GM23338 (cell line): ENCODE data around the gene AIF1L. TPM values are rescaled to one million over a fixed set of nuclear protein-coding genes. Genes with fewer than 3 reads are reported as not detected.

ENCODE experiments used
- ATAC-seq: fragments of 200-7000 bp; cut with Tn5 transposase; 3 replicates; pipeline ENCODE4 v1.9.1; 2020
- DNase-seq: peaks from one replicate; pipeline ENCODE4 v3.0.0-alpha.2; 2015; ENCODE audit warnings: low spot score
- H2AFZ ChIP-seq: fragments of 200-600 bp; sonication (generic); 2 replicates; pipeline ENCODE4 v1.8.0; 2016; ENCODE audit warnings: antibody characterized with exemption, mild to moderate bottlenecking, moderate library complexity
- H3F3A ChIP-seq: fragments of 200-600 bp; sonication (generic); replicated peaks from 2 replicates; pipeline ENCODE4 v1.8.0; 2017; ENCODE audit warnings: antibody characterized with exemption, mixed run types, low read depth
- H3K27ac ChIP-seq: fragments of 200-600 bp; sonication (generic); 2 replicates; pipeline ENCODE4 v1.6.1; 2016; ENCODE audit warnings: low read depth
- H3K27me3 ChIP-seq: fragments of 200-600 bp; sonication (generic); 2 replicates; pipeline ENCODE4 v1.8.0; 2016; ENCODE audit warnings: mild to moderate bottlenecking, mixed run types, moderate library complexity; ENCODE audit not compliant: insufficient read depth
- H3K36me3 ChIP-seq: fragments of 200-600 bp; sonication (generic); 2 replicates; pipeline ENCODE4 v1.8.0; 2016; ENCODE audit warnings: mild to moderate bottlenecking; ENCODE audit not compliant: insufficient read depth
- H3K4me1 ChIP-seq: fragments of 200-600 bp; sonication (generic); 2 replicates; pipeline ENCODE4 v1.8.0; 2016; ENCODE audit warnings: mild to moderate bottlenecking, moderate library complexity; ENCODE audit not compliant: insufficient read depth
- H3K4me2 ChIP-seq: fragments of 200-600 bp; sonication (generic); 2 replicates; pipeline ENCODE4 v1.7.1; 2017; ENCODE audit warnings: mixed run types
- H3K4me3 ChIP-seq: fragments of 200-600 bp; sonication (generic); 2 replicates; pipeline ENCODE4 v1.6.1; 2016; ENCODE audit warnings: mixed run types
- H3K79me2 ChIP-seq: fragments of 200-600 bp; sonication (generic); replicated peaks from 2 replicates; pipeline ENCODE4 v1.8.0; 2017; ENCODE audit warnings: mild to moderate bottlenecking; ENCODE audit not compliant: insufficient read depth
- H3K9me2 ChIP-seq: fragments of 200-600 bp; sonication (generic); 2 replicates; pipeline ENCODE4 v1.8.0; 2017; ENCODE audit not compliant: insufficient read depth
- H4K20me1 ChIP-seq: fragments of 200-600 bp; sonication (generic); replicated peaks from 2 replicates; pipeline ENCODE4 v1.8.0; 2017; ENCODE audit warnings: mild to moderate bottlenecking; ENCODE audit not compliant: insufficient read depth
- H3K27ac Mint-ChIP-seq: 2 replicates; pipeline ENCODE4 v1.8.0; 2020; ENCODE audit warnings: inconsistent platforms, mild to moderate bottlenecking, moderate library complexity, mixed read lengths
- H3K27me3 Mint-ChIP-seq: 3 replicates; pipeline ENCODE4 v1.8.0; 2022; ENCODE audit warnings: low read depth, mild to moderate bottlenecking, moderate library complexity, mixed read lengths, inconsistent platforms; ENCODE audit not compliant: insufficient read depth, poor library complexity
- H3K36me3 Mint-ChIP-seq: 3 replicates; pipeline ENCODE4 v1.8.0; 2021; ENCODE audit warnings: low read depth, mild to moderate bottlenecking, inconsistent platforms, moderate library complexity, mixed read lengths
- H3K4me1 Mint-ChIP-seq: 3 replicates; pipeline ENCODE4 v1.8.0; 2020; ENCODE audit warnings: mild to moderate bottlenecking, inconsistent platforms, mixed read lengths
- H3K4me3 Mint-ChIP-seq: 3 replicates; pipeline ENCODE4 v1.8.0; 2021; ENCODE audit warnings: moderate library complexity, mild to moderate bottlenecking, inconsistent platforms, mixed read lengths
- H3K9me3 Mint-ChIP-seq: 3 replicates; pipeline ENCODE4 v1.8.0; 2020; ENCODE audit warnings: moderate library complexity, mild to moderate bottlenecking, inconsistent platforms, mixed read lengths
- EZH2 ChIP-seq: fragments of 200-600 bp; sonication (generic); IDR thresholded peaks from one replicate; pipeline ENCODE4 v1.8.0; 2017; ENCODE audit warnings: antibody characterized with exemption, mild to moderate bottlenecking, low read depth; ENCODE audit not compliant: unreplicated experiment
- JUNB ChIP-seq: IDR thresholded peaks from one replicate; pipeline ENCODE4 v1.6.1; 2016; ENCODE audit warnings: antibody characterized with exemption; ENCODE audit not compliant: unreplicated experiment
- NANOG ChIP-seq: IDR thresholded peaks from 2 replicates; pipeline ENCODE4 v1.6.1; 2016; ENCODE audit warnings: antibody characterized with exemption, borderline replicate concordance
- ZNF331 ChIP-seq: fragments of 250-450 bp; sonication (Bioruptor Pico); IDR thresholded peaks from 2 replicates; pipeline ENCODE4 v1.5.0; 2020; ENCODE audit warnings: low read depth, mild to moderate bottlenecking, moderate library complexity
- polyA plus RNA-seq: library from polyadenylated mRNA; unstranded; fragments of >200 nt; fragmentation: Nextera tagmentation; extraction: Ambion mirVana; gene quantifications from 2 replicates; pipeline ENCODE4 v1.2.1, GENCODE V29; 2016
- total RNA-seq: library from RNA; depleted of rRNA; stranded (reverse); fragments of >200 nt; shearing (Covaris generic); gene quantifications from 2 replicates; pipeline ENCODE4 v1.2.3, GENCODE V29; 2014
- TF ChIP-seq, protein P1 (sequence below): IDR thresholded peaks from 2 replicates; pipeline ENCODE4 v1.6.1; 2016; ENCODE audit warnings: antibody characterized with exemption
- TF ChIP-seq, protein P2 (sequence below): fragments of 250-450 bp; sonication (Bioruptor Pico); IDR thresholded peaks from 2 replicates; pipeline ENCODE4 v1.5.0; 2020; ENCODE audit warnings: mild to moderate bottlenecking, moderate library complexity
- TF ChIP-seq, protein P3 (sequence below), 2 experiments: fragments of 200-600 bp in 1 of 2; sonication (generic) in 1 of 2; conservative IDR thresholded peaks; 2 replicates each; pipeline versions ENCODE4 v1.5.1 to v1.6.1; 2016 to 2017; ENCODE audit warnings: antibody characterized with exemption in 2 of 2, low read depth in 2 of 2, mild to moderate bottlenecking in 2 of 2, moderate library complexity in 1 of 2

AIF1L gene
- total and polyA plus RNA-seq, 2 experiments from 2014 or later: 76.4 to 87.8 TPM

DNA sequence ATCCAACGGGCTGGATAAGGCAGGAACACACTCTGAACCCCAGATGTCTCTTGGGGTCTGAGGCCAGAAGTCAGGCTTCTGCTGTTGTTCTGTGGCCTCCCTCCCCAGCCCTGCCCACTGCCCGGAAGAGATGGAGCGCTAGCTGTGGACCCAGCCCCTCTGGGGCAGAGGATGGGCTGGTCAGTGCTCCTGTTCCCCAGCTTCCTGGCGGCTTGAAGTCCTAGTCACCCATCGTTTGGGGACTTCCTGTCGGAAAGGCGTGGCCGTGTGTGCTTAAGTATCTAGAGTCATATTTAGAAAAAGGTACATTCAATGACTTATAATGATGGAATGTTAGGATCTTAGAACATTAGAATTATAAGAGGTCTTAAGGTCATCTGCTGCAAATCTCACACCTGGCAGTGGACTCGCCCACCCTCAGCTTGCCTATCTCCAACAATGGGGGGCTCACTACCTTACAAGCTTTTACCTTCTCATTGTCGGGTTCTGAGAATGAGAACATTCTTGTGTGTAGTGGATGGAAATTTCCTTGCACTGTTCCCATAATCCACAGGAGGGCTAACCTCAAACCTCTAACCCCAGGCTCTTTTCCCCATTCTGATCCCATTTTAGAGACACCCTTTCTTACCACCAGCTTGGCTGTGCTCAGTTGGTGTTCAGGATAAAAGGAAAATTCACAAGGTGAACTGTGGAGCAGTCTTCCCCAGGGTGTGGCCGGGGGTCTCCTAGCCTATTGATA lies 13.4 kb upstream of the AIF1L start:
- ATAC-seq: no peak
- no peaks in the 10 kb centered on the region; the same call in 2 of the 3 replicates for H3K4me1 Mint-ChIP-seq
- H3K27ac ChIP-seq: no peak overlapping the region
- H3K4me3 Mint-ChIP-seq: no peak overlapping the region
- no peaks in the 10 kb centered on the region for H3K36me3 Mint-ChIP-seq
- H3K27ac Mint-ChIP-seq: no peak overlapping the region
- H3K9me3 Mint-ChIP-seq: no peaks in the 10 kb centered on the region
- TF ChIP-seq EZH2 (no peak), ZNF331 (CRISPR knock-in tag) (no peak), JUNB (no peak), NANOG (no peak)
- TF ChIP-seq, protein P1, sequence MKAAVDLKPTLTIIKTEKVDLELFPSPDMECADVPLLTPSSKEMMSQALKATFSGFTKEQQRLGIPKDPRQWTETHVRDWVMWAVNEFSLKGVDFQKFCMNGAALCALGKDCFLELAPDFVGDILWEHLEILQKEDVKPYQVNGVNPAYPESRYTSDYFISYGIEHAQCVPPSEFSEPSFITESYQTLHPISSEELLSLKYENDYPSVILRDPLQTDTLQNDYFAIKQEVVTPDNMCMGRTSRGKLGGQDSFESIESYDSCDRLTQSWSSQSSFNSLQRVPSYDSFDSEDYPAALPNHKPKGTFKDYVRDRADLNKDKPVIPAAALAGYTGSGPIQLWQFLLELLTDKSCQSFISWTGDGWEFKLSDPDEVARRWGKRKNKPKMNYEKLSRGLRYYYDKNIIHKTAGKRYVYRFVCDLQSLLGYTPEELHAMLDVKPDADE: no peak
- TF ChIP-seq, protein P2, sequence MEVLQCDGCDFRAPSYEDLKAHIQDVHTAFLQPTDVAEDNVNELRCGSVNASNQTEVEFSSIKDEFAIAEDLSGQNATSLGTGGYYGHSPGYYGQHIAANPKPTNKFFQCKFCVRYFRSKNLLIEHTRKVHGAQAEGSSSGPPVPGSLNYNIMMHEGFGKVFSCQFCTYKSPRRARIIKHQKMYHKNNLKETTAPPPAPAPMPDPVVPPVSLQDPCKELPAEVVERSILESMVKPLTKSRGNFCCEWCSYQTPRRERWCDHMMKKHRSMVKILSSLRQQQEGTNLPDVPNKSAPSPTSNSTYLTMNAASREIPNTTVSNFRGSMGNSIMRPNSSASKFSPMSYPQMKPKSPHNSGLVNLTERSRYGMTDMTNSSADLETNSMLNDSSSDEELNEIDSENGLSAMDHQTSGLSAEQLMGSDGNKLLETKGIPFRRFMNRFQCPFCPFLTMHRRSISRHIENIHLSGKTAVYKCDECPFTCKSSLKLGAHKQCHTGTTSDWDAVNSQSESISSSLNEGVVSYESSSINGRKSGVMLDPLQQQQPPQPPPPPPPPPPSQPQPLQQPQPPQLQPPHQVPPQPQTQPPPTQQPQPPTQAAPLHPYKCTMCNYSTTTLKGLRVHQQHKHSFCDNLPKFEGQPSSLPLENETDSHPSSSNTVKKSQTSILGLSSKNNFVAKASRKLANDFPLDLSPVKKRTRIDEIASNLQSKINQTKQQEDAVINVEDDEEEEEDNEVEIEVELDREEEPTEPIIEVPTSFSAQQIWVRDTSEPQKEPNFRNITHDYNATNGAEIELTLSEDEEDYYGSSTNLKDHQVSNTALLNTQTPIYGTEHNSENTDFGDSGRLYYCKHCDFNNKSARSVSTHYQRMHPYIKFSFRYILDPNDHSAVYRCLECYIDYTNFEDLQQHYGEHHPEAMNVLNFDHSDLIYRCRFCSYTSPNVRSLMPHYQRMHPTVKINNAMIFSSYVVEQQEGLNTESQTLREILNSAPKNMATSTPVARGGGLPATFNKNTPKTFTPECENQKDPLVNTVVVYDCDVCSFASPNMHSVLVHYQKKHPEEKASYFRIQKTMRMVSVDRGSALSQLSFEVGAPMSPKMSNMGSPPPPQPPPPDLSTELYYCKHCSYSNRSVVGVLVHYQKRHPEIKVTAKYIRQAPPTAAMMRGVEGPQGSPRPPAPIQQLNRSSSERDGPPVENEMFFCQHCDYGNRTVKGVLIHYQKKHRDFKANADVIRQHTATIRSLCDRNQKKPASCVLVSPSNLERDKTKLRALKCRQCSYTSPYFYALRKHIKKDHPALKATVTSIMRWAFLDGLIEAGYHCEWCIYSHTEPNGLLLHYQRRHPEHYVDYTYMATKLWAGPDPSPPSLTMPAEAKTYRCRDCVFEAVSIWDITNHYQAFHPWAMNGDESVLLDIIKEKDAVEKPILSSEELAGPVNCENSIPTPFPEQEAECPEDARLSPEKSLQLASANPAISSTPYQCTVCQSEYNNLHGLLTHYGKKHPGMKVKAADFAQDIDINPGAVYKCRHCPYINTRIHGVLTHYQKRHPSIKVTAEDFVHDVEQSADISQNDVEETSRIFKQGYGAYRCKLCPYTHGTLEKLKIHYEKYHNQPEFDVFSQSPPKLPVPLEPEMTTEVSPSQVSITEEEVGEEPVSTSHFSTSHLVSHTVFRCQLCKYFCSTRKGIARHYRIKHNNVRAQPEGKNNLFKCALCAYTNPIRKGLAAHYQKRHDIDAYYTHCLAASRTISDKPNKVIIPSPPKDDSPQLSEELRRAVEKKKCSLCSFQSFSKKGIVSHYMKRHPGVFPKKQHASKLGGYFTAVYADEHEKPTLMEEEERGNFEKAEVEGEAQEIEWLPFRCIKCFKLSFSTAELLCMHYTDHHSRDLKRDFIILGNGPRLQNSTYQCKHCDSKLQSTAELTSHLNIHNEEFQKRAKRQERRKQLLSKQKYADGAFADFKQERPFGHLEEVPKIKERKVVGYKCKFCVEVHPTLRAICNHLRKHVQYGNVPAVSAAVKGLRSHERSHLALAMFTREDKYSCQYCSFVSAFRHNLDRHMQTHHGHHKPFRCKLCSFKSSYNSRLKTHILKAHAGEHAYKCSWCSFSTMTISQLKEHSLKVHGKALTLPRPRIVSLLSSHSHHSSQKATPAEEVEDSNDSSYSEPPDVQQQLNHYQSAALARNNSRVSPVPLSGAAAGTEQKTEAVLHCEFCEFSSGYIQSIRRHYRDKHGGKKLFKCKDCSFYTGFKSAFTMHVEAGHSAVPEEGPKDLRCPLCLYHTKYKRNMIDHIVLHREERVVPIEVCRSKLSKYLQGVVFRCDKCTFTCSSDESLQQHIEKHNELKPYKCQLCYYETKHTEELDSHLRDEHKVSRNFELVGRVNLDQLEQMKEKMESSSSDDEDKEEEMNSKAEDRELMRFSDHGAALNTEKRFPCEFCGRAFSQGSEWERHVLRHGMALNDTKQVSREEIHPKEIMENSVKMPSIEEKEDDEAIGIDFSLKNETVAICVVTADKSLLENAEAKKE: no peak
- TF ChIP-seq, protein P3, sequence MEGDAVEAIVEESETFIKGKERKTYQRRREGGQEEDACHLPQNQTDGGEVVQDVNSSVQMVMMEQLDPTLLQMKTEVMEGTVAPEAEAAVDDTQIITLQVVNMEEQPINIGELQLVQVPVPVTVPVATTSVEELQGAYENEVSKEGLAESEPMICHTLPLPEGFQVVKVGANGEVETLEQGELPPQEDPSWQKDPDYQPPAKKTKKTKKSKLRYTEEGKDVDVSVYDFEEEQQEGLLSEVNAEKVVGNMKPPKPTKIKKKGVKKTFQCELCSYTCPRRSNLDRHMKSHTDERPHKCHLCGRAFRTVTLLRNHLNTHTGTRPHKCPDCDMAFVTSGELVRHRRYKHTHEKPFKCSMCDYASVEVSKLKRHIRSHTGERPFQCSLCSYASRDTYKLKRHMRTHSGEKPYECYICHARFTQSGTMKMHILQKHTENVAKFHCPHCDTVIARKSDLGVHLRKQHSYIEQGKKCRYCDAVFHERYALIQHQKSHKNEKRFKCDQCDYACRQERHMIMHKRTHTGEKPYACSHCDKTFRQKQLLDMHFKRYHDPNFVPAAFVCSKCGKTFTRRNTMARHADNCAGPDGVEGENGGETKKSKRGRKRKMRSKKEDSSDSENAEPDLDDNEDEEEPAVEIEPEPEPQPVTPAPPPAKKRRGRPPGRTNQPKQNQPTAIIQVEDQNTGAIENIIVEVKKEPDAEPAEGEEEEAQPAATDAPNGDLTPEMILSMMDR (conservative IDR thresholded peaks at IDR 0.05; ENCODE audit: low read depth in 2 of 2): no peak
- no peak overlapping the region for H3K4me3 ChIP-seq
- H3K36me3 ChIP-seq: no peaks in the 10 kb centered on the region
- H4K20me1 ChIP-seq: no peaks in the 10 kb centered on the region
- H3K9me2 ChIP-seq: no peaks in the 10 kb centered on the region
- DNase-seq: no peak
- no peaks in the 10 kb centered on the region for H3K4me1 ChIP-seq
- peaks cover 8% of the 10 kb centered on the region for H3K27me3 Mint-ChIP-seq
- no peaks in the 10 kb centered on the region for H3F3A ChIP-seq
- H3K27me3 ChIP-seq: no peaks in the 10 kb centered on the region
- H2AFZ ChIP-seq: no peak overlapping the region
- H3K79me2 ChIP-seq: no peaks in the 10 kb centered on the region
- no peak overlapping the region for H3K4me2 ChIP-seq
